Astrocyte of the cerebellum (primary cell): ENCODE results near the gene CNBD2.
"Not testable (repeated sequence)": the region's sequence is repeated elsewhere in the genome, so short reads cannot be mapped to it uniquely, and the experiment has no call there.

Experiments
- DNase-seq: peaks from one replicate; pipeline ENCODE4 v3.0.0-alpha.2; 2011; ENCODE audit warnings: low read depth
- H3K4me3 ChIP-seq: 2 replicates; pipeline ENCODE4 v1.5.1; 2011; ENCODE audit warnings: mild to moderate bottlenecking, low read depth, low read length, moderate library complexity
- CTCF ChIP-seq: IDR thresholded peaks from 2 replicates; pipeline ENCODE4 v1.5.1; 2012; ENCODE audit warnings: low read length, low read depth, moderate library complexity, mild to moderate bottlenecking; ENCODE audit errors: missing control alignments
- in situ Hi-C: cut with HindIII; loops from 2 replicates; pipeline ENCODE4 v1.10.0; 2017; ENCODE audit warnings: low sequenced_read_pairs

Gene CNBD2

GRCh38 chr20:36065427-36065998 lies 97.1 kb downstream of the CNBD2 start:
- in situ Hi-C loops = no loop called here
- no peak for DNase-seq
- no peak overlapping the region for H3K4me3 ChIP-seq
- TF ChIP-seq CTCF = no peak

- no peak for DNase-seq
- in situ Hi-C loops = no loop called here
- no peak for TF ChIP-seq CTCF
These were observed 98.4 kb downstream of the CNBD2 start for GRCh38 chr20:36066777-36067176.

GRCh38 chr20:36068526-36068925 lies 100.1 kb downstream of the CNBD2 start:
- H3K4me3 ChIP-seq, DNase-seq, in situ Hi-C loops: not testable (repeated sequence)

More at GRCh38 chr20:36066777-36067176, 98.4 kb downstream of the CNBD2 start:
- no peak overlapping the region for H3K4me3 ChIP-seq

GRCh38 chr20:36070451-36070850 lies 102.1 kb downstream of the CNBD2 start:
- DNase-seq = no peak
- in situ Hi-C loops = no loop called here
- no peak overlapping the region for H3K4me3 ChIP-seq
- no peak for TF ChIP-seq CTCF

GRCh38 chr20:36071848-36072247 lies 103.5 kb downstream of the CNBD2 start:
- in situ Hi-C loops = no loop called here
- no peak overlapping the region for H3K4me3 ChIP-seq
- TF ChIP-seq CTCF = no peak
- no peak for DNase-seq

- no peak overlapping the region for H3K4me3 ChIP-seq
- DNase-seq = no peak
- TF ChIP-seq CTCF = no peak
- in situ Hi-C loops = no loop called here
These were observed 106.6 kb downstream of the CNBD2 start for GRCh38 chr20:36074983-36075382.

GRCh38 chr20:36077762-36078161 lies 109.4 kb downstream of the CNBD2 start:
- H3K4me3 ChIP-seq, in situ Hi-C loops, DNase-seq: not testable (repeated sequence)

GRCh38 chr20:36079486-36079885 lies 111.1 kb downstream of the CNBD2 start:
- in situ Hi-C loops = no loop called here

GRCh38 chr20:36079984-36080383 lies 111.6 kb downstream of the CNBD2 start:
- DNase-seq, H3K4me3 ChIP-seq: not testable (repeated sequence)
- in situ Hi-C loops = loop anchor here (5.0 kb wide), 1 partner anchor 98 kb away; no protein-coding TSS in a partner anchor

More at GRCh38 chr20:36079486-36079885, 111.1 kb downstream of the CNBD2 start:
- DNase-seq = no peak
- no peak for TF ChIP-seq CTCF
- no peak overlapping the region for H3K4me3 ChIP-seq
